GM19467 (cell line): ENCODE measurements around the gene CDCA4.

ENCODE experiments used
- ATAC-seq: cut with Tn5 transposase; IDR thresholded peaks from one replicate; pipeline ENCODE4 v1.9.1; 2021; ENCODE audit warnings: mild to moderate bottlenecking, moderate library complexity; ENCODE audit not compliant: unreplicated experiment

Gene CDCA4

DNA sequence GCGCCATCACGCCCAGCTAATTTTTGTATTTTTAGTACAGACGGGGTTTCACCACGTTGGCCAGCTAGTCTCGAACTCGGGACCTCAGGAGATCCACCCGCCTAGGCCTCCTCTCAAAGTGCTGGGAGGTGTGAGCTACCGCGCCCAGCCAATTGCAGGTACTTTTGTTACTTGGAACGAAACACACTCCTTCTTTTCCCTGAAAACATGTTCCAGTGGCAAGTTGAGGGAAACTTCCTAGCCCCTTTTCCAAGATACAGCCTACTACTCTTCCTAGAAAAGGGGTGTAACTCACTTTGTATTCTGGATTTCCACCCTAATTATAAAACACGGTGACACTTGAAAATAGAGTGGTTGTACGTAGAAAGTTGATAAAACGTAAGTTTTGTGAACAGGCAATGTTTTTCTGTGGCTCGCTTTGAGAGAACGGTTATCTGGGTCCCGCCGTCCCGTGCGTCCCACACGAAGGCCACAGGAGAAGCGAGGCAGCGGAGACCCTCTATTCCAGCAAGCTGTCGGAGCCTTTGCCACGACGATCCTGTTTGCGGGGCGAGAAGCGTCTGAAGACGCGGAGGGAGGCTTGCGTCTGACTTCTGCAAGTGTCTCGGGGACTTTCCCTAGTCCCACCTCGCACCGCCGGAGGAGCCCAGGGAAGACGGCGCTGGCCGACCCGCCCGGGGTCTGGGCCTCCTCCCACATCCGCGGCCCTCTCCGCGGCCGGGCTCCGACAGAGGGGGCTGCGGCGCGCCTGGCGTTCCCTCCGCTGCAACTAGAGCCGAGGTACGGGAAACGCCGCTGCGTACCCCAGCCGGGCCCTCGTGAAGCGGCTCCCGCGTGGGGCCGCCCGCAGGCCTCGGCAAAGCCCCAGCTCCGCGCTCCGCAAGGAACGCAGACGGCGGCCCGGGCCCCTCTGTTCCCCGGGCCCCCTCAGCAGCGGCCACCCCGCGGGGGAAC lies 745 bp downstream of the CDCA4 start:
- peak; percentile 18 for ATAC-seq

DNA sequence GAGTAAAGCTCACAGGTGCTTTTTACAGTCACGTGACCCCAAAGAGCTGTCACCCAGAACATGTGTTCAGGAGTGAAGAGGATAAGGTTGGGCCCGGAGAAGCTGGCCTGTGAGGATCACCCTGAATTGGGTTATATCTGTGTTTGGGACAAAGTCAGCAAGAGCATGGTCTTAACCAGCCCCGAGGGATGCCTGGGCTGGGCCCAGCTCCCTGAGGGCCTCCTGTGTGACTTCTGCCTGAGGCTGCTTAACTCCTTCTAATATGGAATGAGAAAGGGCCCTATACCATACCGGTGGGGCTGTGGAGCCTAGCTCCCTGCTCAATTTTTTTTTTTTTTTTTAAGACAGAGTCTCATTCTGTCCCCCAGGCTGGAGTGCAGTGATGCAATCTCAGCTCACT lies 2.5 kb downstream of the CDCA4 start:
- ATAC-seq, result no peak

DNA sequence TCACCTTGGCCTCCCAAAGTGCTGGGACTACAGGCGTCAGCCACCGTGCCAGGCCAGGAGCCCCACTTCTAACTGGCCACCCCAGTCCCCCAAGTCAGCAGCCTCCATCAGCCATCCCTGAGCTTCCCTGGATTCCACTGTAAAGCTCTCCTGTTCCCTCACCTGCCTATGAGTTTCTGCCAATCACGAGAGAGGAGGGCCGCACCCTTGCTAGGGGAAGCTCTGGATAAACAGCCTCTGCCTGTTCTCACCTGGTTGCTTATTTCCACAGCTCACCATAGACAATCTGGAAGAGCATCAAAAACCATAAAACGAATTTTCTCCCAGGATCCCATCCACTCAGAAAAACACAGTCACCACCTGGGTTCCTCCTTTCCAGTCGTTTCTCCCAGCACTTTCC lies 5.0 kb downstream of the CDCA4 start:
- no peak for ATAC-seq

DNA sequence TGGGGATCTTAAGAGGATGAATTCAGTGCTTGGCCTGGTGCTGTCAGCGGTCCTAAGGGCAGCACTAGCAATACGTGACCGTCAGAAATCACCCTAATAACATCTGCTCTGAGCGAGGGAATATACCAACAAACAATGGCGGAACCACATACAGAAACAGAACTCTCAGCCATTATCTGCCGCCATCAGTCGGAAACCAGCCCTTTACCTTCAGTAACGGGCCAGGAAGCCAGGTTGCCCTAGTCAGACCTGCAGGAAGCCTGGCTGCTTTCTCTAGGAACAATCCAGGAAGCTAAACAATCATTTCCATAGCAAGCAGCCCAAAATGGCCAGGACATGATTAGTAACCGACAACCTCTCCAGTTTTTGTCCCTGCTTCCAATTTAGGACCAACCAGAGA lies 5.6 kb downstream of the CDCA4 start:
- ATAC-seq, result no peak

DNA sequence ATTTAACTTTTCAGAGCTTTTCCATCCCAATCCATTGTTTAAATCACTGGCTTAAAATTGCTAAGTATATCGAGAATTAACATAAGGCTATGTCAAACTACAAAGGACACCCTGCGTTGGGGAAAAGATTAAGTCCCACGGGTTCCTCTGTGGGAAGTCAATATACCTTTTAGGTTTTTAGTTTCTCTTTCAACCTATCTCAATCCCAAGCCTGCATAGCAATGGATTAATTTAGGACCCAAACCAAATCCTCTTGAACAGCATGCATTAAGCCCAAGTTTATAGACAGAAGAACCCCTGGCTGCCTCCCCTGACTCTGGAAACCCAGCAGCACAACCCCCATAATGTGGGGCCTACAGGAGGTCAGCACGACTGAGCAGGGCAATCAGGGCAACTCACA lies 6.3 kb downstream of the CDCA4 start:
- no peak for ATAC-seq

DNA sequence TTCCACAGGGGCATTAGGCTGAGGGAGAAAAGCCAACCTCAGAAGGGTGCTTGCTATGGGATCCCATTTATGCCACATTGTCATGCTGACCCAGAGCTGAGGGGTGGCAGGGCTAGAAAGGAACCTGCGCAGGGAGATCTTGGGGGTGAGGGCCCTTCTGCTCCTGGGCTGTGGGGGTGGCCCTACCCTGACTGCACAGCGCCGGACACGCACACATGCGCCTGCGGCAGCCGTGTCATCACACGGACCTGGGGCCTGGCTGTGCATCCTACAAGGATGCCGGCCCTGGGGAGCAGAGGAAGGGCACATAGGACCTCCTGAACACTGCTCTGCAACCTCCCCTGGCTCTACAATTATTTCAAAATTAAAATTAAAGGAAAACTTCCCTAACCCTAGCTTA lies 6.9 kb downstream of the CDCA4 start:
- no peak for ATAC-seq

DNA sequence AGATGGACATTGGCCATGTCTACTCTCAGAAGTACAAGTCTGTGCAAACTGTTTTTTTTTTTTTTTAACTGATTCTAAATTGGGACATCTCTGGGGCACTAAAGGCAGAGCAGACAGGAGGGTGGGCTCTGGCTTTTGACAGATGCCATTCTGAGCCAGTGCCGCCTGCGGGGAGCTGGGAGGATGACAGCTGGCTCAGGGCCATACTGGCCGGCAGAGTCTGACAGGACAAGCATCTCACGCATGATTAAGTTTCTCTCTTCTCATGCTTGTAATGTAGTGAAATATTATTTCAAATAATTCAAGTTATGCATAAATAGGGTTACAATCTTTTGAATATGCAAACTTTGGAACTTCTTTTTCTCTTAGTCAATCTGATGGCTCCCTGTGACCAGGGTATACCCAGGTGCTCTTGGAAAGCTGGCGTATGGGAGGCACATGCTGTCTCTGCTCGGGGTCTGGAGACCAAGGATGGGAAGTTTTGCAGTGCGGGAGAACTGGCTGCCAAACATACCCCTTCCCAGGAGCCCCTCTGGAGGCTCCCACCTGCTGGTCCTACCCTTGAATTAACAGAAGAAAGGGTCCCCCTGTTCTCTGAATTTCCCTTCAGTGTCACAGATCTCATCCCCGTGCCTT lies 7.6 kb downstream of the CDCA4 start:
- no peak for ATAC-seq

DNA sequence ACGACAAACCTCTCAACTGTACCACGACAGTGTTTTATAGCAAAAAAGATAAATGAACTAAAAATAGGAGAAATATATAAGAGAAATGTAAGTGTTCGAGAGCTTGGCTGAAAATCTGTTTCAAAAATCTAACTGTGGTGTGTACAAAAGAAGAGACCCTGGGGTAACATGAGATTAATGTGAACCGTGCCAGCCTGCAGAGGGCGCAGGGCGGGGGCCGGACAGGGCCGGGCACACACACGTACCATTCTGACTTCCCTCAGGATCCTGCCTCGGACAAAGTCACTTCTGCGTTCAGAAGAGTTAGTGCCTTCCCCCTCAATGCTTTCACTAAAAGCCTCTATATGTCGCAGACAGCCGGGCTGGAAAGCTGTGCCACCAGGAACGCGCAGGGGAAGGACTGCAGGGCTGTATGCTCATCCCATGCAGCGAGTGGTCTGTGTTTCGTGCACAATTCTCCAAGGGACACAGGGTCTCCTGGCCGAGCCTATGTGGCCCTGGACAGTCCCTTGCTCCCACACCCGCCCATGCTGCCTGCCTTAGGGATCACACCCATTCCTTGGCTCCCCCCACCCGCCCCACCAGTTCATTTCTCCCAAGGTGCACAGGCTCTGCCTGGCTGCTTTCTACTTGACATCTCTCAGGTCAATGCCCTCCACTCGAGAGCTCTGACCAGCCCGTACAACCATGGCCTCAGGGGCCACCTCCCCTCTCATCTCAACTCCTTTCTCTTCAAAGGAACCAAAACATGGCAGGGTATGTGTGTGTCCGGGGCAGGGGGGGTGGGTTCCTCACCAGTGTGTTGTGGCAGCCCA lies 8.5 kb downstream of the CDCA4 start:
- no peak for ATAC-seq

DNA sequence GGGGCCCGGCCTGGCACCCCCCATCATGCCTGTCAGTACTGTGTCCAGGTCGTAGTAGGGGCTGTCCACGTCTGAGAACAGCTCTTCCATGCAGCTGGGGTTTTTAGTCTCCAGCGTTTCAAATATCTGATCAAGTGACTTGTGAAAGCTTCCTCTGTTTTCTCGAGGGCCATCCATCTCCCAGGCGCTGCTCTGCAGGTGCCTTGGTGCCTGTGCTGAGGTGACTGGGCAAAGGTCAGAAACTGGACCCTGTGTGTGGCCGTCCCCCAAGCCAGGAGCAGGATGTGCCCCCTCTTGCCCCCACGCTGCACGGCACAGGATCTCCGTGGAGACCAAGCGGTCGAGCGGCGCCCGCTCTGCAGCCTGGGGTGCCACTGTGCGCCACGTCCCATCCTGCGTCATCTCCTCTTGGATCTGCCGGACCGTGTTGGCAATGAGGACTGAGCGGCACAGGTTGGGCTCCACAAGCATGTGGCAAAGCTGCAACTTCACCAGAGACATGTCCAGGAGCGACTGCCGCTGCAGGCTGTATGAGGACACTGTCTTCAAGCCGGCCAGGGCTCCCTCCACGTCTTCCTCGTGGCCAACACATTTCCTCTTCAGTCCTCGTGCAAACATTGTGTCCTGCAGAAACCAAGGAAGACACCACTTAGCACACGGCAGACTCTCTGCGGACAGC lies 9.4 kb downstream of the CDCA4 start:
- ATAC-seq, result no peak

DNA sequence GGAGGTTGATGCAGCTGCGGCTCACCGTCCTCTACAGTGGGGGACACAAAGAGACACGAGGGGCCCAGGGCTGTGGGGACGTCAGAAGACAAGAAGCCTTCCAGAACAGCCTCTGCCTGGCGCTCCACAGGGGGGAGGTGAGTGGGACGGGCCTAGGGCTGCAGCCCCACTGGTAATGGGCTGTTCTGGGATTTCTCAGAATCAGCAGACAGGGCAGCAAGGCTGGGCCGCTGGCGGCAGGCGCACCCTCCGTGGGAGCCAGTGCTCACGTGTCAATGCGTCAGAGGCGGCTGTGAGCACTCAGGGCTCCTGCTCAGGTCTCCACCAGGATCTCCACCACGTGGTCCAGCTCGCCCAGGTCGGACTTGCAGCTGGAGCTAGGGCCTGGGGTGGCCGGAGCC lies 10.0 kb downstream of the CDCA4 start:
- ATAC-seq, result no peak

DNA sequence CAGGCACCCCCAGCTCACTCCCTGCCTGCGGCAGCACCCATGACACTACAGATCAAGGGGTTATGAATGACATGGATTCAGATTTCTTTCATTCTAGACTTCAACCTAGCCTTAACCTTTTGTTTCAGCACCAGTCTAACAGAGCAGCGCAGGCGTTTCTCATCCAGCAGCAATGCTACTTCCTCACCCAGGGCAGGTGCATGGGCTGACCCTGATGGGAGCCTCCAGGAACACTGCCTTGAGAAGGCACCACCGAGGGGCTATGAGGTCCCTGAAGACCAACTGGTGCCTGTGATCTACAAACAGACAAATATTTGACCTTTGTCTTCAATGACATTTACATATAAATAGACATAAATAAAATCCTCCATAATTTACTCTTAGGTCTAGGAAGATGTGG lies 10.8 kb downstream of the CDCA4 start:
- ATAC-seq, result no peak

DNA sequence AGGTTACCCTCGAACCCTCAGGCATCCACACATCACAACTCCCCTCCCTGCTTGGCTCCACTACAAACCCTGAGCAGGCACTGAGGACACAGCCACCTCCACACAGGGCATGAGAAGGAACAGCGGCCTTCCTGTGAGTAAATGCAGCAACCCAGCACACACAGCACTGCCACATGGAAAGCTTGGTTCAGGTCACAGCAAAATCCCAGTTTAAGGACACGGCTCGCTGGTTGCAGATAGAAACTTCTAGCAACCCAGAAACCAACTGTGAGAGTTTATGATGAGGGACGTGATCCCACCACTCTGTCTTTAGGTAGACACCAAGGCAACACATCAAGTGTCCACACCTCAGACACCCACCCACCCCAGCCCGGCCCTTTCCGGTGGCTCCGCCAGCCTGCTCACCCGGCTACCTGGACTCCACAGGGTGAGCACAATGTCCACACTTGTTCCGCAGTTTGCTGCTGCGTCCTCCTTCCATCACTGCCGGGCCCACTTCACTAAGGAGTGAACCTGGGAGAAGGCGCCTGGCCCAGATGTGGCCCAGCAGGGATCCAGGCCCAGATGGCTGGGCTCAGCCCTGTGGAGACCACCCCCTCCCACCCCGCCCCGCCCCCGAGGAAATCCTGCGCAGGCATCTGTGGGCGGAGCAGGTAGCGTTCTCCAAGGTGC lies 13.2 kb downstream of the CDCA4 start:
- no peak for ATAC-seq

DNA sequence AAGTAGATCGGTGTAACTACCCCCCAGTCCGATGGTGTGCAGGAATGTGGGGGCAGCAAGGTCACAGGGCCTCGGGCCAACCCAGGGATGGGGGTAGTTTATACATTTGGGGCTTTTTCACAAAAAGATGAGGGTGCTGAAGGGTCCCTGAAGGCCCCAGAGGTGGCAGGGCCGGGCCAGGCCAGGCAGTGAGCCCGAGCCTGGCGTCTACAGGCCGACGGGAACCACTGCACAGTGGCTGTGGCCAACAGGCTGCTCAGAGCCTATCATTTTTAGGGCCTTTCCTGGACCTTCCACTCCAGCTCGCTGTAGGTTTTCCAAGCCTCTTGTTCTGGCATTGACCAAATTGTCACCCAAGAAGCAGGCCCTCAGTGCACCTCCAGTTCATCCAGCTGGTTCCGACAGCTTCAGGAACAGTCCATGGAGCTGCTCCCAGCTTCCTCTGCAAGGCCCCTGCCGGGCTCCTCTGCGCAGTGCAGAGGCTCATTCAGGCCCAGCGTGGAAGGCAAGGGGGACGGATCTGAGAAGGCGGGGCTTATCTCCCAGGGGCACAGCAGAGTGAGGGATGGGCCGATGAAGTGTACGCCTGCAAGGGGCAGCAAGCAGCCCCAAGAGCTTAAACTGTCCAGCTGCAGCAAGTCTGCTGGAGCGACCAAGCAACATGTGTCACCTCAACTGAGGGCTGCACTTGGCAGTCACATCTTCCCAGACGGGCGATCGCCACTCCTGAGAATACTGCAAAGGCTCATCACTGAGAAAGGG lies 13.9 kb downstream of the CDCA4 start:
- no peak for ATAC-seq

DNA sequence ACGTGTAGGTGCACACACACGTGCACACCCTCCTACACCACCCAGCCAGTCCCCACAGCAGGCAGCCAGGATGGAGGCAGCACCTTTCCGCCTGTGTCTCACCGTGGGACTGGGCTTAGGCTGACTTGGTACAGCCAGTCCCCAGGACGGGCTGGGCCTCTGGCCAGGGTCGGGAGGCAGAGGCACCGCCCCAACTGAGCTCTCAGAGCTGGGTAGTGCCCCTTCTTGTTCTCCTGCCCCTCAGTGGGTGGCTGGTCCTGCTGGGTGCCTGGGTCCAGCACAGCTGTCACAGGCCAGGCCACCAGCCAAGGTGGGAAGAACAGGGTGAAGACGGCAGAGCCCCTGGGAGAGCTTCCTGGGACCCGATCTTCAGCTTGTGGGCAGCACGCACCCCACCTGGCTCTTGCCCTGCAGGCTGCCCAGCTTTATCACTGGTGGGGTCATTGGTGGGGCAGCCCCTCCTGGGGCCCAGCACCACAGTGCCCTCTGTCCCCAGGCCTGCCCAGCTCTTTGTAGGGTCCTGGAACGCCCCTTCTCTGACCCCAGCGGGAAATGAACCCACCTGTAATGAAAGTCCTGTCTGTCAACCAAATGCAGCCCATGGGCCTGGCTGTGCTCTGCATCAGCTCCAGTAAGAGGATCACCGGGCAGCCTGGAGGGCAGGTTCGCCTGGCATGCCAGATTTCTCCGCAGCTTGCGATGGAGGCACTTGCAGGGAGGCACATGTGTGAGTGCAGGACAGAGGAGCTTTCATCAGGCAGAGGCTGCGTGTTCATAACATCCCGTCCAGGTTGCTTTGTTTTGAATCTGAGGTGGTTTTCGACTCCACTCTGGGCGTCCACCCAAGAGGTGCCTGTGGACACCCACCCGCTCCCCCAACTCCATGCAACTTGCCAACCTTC lies 14.7 kb downstream of the CDCA4 start:
- ATAC-seq, result no peak

DNA sequence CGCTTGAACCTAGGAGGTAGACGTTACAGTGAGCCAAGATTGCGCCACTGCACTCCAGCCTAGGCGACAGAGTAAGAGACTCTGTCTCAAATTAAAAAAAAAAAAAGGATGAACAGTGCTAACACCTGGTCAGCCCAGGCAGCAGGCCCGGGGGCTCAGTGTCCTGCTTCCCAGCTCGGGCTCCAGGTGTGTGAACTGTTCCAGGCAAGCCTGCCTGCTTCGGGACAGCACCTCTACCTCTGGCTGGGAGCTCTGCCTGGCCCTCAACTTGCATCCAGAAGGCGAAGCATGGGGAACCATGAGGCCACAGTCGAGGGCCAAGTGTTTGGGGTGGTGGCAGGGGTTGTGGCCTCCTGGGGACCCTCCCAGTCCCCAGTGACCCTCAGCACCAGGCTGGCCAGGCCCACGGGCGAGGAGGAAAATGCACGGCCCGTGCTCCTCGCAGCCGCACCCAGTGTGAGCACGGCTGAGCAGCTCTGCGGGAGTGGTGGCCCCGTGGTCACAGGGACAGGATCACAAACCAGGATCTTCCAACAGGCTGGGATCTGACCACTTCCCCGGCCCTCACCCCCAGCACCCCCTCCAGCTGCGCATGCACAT lies 15.5 kb downstream of the CDCA4 start:
- ATAC-seq, result no peak

DNA sequence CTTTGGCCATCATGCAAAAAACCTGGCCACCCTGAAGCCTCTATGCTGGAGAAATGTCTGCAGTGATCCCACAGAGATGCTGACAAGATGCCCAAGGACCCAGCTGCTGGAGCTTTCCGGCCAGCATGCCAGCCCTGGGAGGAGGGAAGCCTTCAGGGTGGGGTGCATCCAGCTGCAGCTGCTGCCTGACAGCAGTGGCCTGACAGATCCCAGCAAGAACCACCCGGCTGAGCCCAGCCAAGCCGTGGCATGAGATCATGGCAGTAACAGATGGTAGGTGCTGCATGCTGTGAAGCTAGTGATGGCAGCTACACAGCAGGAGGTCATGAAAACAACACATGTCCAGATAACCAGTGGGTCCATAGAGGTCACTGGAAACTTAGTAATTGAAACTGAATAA lies 21.5 kb downstream of the CDCA4 start:
- no peak for ATAC-seq

DNA sequence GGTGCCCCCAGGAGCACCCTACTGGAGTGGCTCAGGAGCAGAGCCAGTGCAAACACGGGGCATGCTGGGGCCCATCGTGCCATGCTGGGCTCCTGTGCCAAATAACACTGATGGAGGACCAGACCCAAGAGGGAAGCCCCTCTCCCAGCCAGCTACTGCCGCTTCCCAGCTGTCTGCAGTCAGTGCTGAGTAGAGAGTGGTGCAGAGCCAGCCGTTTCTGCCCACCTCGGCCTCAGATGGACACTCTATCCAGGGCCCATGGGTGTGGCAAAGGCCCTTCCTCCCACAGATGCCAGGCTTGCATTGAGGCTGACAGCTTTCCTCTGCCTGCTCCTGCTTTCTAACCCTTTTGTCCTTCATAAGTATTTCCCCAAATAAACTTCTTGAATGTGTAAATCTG lies 22.1 kb downstream of the CDCA4 start:
- no peak for ATAC-seq

DNA sequence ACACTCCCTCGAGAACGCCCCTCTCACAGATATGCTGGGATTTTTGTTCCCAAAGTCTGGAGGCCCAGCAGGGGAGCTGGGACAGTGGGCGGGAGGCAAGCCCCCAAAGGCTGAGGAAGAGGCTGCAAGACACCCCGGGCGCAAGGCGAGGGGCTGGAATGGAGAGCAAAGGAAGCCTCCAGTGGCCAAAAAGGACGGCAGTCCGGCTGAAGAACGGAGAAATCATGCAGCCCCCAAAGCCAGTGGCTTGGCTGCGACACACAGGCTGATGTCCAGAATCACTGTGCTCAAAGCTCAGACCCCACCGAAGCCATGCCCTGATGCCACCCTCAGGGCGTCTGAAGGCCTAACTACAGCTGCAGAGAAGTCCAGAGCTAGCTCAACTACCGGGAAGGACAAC lies 24.4 kb downstream of the CDCA4 start:
- ATAC-seq, result no peak
